NT2/D1 (cell line): ENCODE measurements around the gene SH3RF1.
A peak's percentile ranks its signal among the peaks of the same experiment; 100 is the strongest.

Experiments
- DNase-seq: peaks from one replicate; pipeline ENCODE4 v3.0.0-alpha.2; 2011; ENCODE audit warnings: low read depth, low spot score
- H3K27me3 ChIP-seq: 2 replicates; pipeline ENCODE4 v1.6.0; 2011; ENCODE audit warnings: mild to moderate bottlenecking; ENCODE audit not compliant: insufficient read length, insufficient read depth
- H3K36me3 ChIP-seq: 2 replicates; pipeline ENCODE4 v1.6.1; 2011; ENCODE audit warnings: mild to moderate bottlenecking, low read length, mixed read lengths; ENCODE audit not compliant: insufficient read depth, insufficient read length
- H3K4me1 ChIP-seq: 2 replicates; pipeline ENCODE4 v1.5.1; 2011; ENCODE audit not compliant: insufficient read depth, insufficient read length
- H3K4me3 ChIP-seq: 2 replicates; pipeline ENCODE4 v1.5.1; 2011; ENCODE audit warnings: low read depth; ENCODE audit not compliant: insufficient read length
- H3K9ac ChIP-seq: 2 replicates; pipeline ENCODE4 v1.6.0; 2011; ENCODE audit warnings: low read depth; ENCODE audit not compliant: insufficient read length
- H3K9me3 ChIP-seq: 2 replicates; pipeline ENCODE4 v1.5.1; 2011; ENCODE audit warnings: mild to moderate bottlenecking, low read length; ENCODE audit not compliant: insufficient read depth
- SUZ12 ChIP-seq: IDR thresholded peaks from 2 replicates; pipeline ENCODE4 v1.6.1; 2011; ENCODE audit not compliant: insufficient read length, insufficient read depth; ENCODE audit errors: extremely low read depth
- YY1 ChIP-seq: IDR thresholded peaks from 2 replicates; pipeline ENCODE4 v1.6.1; 2011; ENCODE audit not compliant: insufficient read length, insufficient read depth
- ZNF274 ChIP-seq: IDR thresholded peaks from 2 replicates; pipeline ENCODE4 v1.6.1; 2011; ENCODE audit warnings: mild to moderate bottlenecking, low read depth, low read length

SH3RF1 gene

GRCh38 chr4:169084954-169085353 is 185.8 kb downstream of the SH3RF1 start:
- Histone ChIP-seq H3K27me3 (no peaks in the 10 kb centered on the region), H3K36me3 (peaks cover 3% of the 10 kb centered on the region), H3K9ac (no peak overlapping the region), H3K4me3 (no peak overlapping the region), H3K4me1 (peaks cover 2% of the 10 kb centered on the region), H3K9me3 (peaks cover 11% of the 10 kb centered on the region)
- no peak for TF ChIP-seq YY1
- TF ChIP-seq SUZ12, result no peak
- no peak for TF ChIP-seq ZNF274
- DNase-seq, result no peak

GRCh38 chr4:169080981-169081380 is 189.8 kb downstream of the SH3RF1 start:
- H3K4me1 ChIP-seq, result peaks cover 4% of the 10 kb centered on the region
- H3K27me3 ChIP-seq, result no peaks in the 10 kb centered on the region
- no peaks in the 10 kb centered on the region for H3K36me3 ChIP-seq
- H3K9ac ChIP-seq, result no peak overlapping the region
- no peak for TF ChIP-seq YY1
- TF ChIP-seq ZNF274, result no peak
- TF ChIP-seq SUZ12, result no peak
- H3K9me3 ChIP-seq, result no peaks in the 10 kb centered on the region
- H3K4me3 ChIP-seq, result no peak overlapping the region
- no peak for DNase-seq

GRCh38 chr4:169079942-169080827 is 190.6 kb downstream of the SH3RF1 start:
- no peaks in the 10 kb centered on the region for H3K36me3 ChIP-seq
- H3K4me1 ChIP-seq, result peaks cover 4% of the 10 kb centered on the region
- no peak overlapping the region for H3K9ac ChIP-seq
- no peak overlapping the region for H3K4me3 ChIP-seq
- TF ChIP-seq ZNF274, result no peak
- no peak for TF ChIP-seq YY1
- no peak for TF ChIP-seq SUZ12
- no peak for DNase-seq
- no peaks in the 10 kb centered on the region for H3K9me3 ChIP-seq
- H3K27me3 ChIP-seq, result no peaks in the 10 kb centered on the region

- no peak overlapping the region for H3K4me3 ChIP-seq
- H3K27me3 ChIP-seq, result no peaks in the 10 kb centered on the region
- no peaks in the 10 kb centered on the region for H3K9me3 ChIP-seq
- DNase-seq, result no peak
- TF ChIP-seq SUZ12 (no peak), YY1 (no peak), ZNF274 (no peak)
- no peaks in the 10 kb centered on the region for H3K36me3 ChIP-seq
- H3K4me1 ChIP-seq, result no peaks in the 10 kb centered on the region
- no peak overlapping the region for H3K9ac ChIP-seq
These were observed 196.6 kb downstream of the SH3RF1 start for GRCh38 chr4:169074117-169074516.

- Histone ChIP-seq H3K4me3 (no peak overlapping the region), H3K9ac (no peak overlapping the region)
- no peak for TF ChIP-seq YY1
- TF ChIP-seq ZNF274, result no peak
- no peak for TF ChIP-seq SUZ12
These were observed 199.0 kb downstream of the SH3RF1 start for GRCh38 chr4:169071747-169072146.

GRCh38 chr4:169070895-169071218 is 199.9 kb downstream of the SH3RF1 start:
- no peak for TF ChIP-seq YY1
- TF ChIP-seq SUZ12, result no peak
- TF ChIP-seq ZNF274, result no peak
- H3K27me3 ChIP-seq, result no peaks in the 10 kb centered on the region
- no peak for DNase-seq
- no peaks in the 10 kb centered on the region for H3K36me3 ChIP-seq
- no peak overlapping the region for H3K4me3 ChIP-seq
- H3K9ac ChIP-seq, result no peak overlapping the region
- no peaks in the 10 kb centered on the region for H3K4me1 ChIP-seq
- H3K9me3 ChIP-seq, result no peaks in the 10 kb centered on the region

More at GRCh38 chr4:169071747-169072146, 199.0 kb downstream of the SH3RF1 start:
- DNase-seq, result no peak
- Histone ChIP-seq H3K36me3 (no peaks in the 10 kb centered on the region), H3K9me3 (no peaks in the 10 kb centered on the region), H3K27me3 (no peaks in the 10 kb centered on the region), H3K4me1 (no peaks in the 10 kb centered on the region)

GRCh38 chr4:169070071-169070894 is 200.5 kb downstream of the SH3RF1 start:
- H3K9ac ChIP-seq, result peak overlapping the region; percentile 21
- peak; percentile 64 for DNase-seq
- H3K27me3 ChIP-seq, result no peaks in the 10 kb centered on the region
- no peak overlapping the region for H3K4me3 ChIP-seq
- H3K4me1 ChIP-seq, result no peaks in the 10 kb centered on the region
- TF ChIP-seq SUZ12, result no peak
- TF ChIP-seq YY1, result no peak
- no peak for TF ChIP-seq ZNF274
- H3K36me3 ChIP-seq, result no peaks in the 10 kb centered on the region
- H3K9me3 ChIP-seq, result no peaks in the 10 kb centered on the region
